Measurements from ENCODE around the gene CACNB2. TPM values are rescaled to one million over a fixed set of nuclear protein-coding genes. Genes with fewer than 3 reads are reported as not detected.

The CACNB2 gene
- not detected in 2 replicates for total RNA-seq (2014; rRNA removed; shearing (Covaris generic); ENCODE audit: low replicate concordance)

- DNase-seq (ENCODE audit: low read depth), result peak; percentile 14
Observed at GRCh38 chr10:18140149-18140956, at the start of gene CACNB2. CACNB2 (plus strand) TSS chr10:18140424.

DNA sequence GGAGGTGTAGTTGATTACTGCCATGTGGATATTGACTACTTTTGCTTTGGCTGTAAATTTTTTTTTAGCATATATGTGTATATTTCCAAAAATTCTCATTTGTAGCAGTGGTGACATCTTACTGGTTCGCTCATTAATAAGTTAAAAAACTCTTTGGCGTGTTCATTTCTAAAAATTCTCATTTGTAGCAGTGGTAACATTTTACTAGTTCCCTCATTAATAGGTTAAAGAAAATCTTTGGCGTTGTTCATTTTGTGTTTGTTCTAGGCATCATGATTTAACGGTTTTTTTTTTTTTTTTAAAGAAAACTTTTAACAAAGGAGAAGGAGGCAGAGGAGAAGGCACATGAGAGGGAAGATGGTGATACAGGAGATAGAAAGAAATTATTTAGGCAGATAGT, 45.9 kb upstream of the CACNB2 start:
- in situ Hi-C loops (cut with HindIII; ENCODE audit: low pct_unique_long_range_greater_than_20kb, low sequenced_read_pairs), result no loop called here
- DNase-seq (ENCODE audit: low read depth), result no peak

More at GRCh38 chr10:18140149-18140956, at the start of gene CACNB2:
- in situ Hi-C loops (cut with HindIII; ENCODE audit: low pct_unique_long_range_greater_than_20kb, low sequenced_read_pairs), result no loop called here

DNA sequence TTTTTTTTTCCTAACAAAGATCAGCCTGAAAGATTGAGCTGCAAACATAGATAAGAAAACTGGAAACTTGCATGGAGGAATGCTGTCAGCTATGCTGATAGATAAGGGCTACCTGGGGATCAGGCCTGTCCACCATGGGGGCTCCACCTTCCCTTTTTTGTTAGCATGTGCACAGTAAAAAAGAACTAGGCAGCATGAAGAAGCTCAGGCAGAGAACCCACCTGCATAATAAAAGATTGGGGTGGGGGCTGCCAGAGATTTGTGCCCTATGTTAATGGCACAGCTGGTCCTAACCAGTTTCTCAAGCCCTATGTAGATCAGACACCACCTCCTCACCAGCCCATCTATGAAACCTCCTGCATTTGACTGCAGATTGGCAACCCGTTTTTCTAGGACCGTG, 45.4 kb upstream of the CACNB2 start:
- DNase-seq (ENCODE audit: low read depth), result no peak
- in situ Hi-C loops (cut with HindIII; ENCODE audit: low pct_unique_long_range_greater_than_20kb, low sequenced_read_pairs), result no loop called here

DNA sequence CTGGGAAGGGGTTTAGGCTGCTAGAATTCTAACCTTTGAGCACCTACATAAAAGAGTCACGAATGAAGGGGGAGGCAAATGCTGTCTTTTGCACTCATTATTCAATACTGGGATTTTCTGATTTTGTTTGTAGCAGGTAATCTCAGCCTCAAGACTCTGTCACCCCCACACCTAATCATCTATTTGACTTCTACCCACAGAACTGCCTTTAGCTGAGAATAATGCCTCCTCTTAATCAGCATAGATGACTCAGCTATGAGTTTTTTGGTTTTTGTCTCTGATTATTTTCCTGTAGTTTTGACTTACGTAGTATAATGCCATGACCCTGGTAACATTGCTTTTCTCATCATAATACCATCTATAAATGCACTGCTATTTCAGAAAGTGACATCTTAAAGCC, 42.7 kb upstream of the CACNB2 start:
- in situ Hi-C loops (cut with HindIII; ENCODE audit: low pct_unique_long_range_greater_than_20kb, low sequenced_read_pairs), result no loop called here

GRCh38 chr10:18098201-18098600, 42.0 kb upstream of the CACNB2 start:
- in situ Hi-C loops (cut with HindIII; ENCODE audit: low pct_unique_long_range_greater_than_20kb, low sequenced_read_pairs), result no loop called here
- no peak for DNase-seq (ENCODE audit: low read depth)

More for the DNA sequence above, 42.7 kb upstream of the CACNB2 start:
- no peak for DNase-seq (ENCODE audit: low read depth)

- in situ Hi-C loops (cut with HindIII; ENCODE audit: low pct_unique_long_range_greater_than_20kb, low sequenced_read_pairs), result no loop called here
- no peak for DNase-seq (ENCODE audit: low read depth)
Observed at GRCh38 chr10:18099415-18099814, 40.8 kb upstream of the CACNB2 start.

DNA sequence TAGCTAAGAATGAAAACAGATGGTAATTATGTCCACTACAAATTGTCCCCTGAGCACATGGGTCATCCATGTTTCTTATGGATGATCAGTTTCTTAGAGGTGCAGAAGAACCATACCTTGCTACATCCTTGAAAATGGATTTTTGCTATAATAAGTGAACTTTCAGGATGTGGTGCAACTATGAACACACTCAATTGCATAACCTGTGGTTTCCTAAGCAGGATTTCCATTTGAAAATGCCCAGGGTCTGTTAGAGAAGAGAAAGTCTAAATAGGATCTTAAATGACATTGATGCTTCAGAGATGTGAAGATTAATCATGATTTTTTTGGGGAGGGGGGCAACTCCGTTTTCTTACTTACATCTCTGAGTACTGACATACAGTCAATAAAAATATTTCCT, 39.6 kb upstream of the CACNB2 start:
- DNase-seq (ENCODE audit: low read depth), result no peak
- in situ Hi-C loops (cut with HindIII; ENCODE audit: low pct_unique_long_range_greater_than_20kb, low sequenced_read_pairs), result no loop called here

GRCh38 chr10:18102404-18102803, 37.8 kb upstream of the CACNB2 start:
- DNase-seq (ENCODE audit: low read depth), result no peak
- in situ Hi-C loops (cut with HindIII; ENCODE audit: low pct_unique_long_range_greater_than_20kb, low sequenced_read_pairs), result no loop called here

GRCh38 chr10:18104223-18104872, 35.9 kb upstream of the CACNB2 start:
- peak; percentile 14 for DNase-seq (ENCODE audit: low read depth)
- in situ Hi-C loops (cut with HindIII; ENCODE audit: low pct_unique_long_range_greater_than_20kb, low sequenced_read_pairs), result no loop called here

- DNase-seq (ENCODE audit: low read depth), result no peak
- in situ Hi-C loops (cut with HindIII; ENCODE audit: low pct_unique_long_range_greater_than_20kb, low sequenced_read_pairs), result no loop called here
Observed at GRCh38 chr10:18109341-18109870, 30.8 kb upstream of the CACNB2 start.

DNA sequence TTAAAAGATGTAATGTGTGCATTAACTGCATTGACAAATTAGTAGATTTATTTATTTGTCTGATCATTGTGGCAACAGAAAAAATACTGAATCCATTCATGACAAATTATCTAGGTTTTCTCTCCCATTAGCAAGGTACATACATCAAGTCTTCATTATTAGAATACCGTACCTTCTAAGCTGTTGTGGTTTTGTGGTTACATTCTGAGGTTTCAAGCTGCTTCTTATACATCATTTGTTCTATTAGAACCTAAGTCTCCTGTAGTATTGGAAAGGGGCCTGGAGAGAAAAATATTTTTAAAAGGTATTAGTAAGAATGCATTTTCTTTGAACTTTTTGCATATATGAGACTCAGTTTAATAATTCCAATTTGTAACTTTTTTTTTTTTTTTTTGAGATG, 26.3 kb upstream of the CACNB2 start:
- in situ Hi-C loops (cut with HindIII; ENCODE audit: low pct_unique_long_range_greater_than_20kb, low sequenced_read_pairs), result no loop called here

DNA sequence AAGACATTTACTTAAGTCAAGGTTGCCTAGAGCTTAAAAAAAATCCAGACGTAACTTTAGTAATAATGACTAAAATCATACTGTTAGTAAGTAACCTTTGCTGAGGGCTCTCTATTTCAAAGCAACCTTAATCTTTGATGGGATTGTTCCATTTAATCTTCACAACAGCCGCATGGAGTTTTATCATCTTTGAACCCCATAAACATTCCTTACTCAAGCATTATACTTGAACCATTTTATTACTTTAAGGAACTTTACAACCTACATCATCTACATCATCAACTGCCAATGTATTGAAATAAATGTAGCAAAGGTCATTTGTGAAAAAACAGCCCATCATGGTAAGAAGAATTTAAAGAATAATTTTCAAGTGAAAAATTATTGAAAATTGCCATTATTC, 22.9 kb upstream of the CACNB2 start:
- in situ Hi-C loops (cut with HindIII; ENCODE audit: low pct_unique_long_range_greater_than_20kb, low sequenced_read_pairs), result no loop called here
- DNase-seq (ENCODE audit: low read depth), result no peak

More for the DNA sequence above, 26.3 kb upstream of the CACNB2 start:
- no peak for DNase-seq (ENCODE audit: low read depth)

DNA sequence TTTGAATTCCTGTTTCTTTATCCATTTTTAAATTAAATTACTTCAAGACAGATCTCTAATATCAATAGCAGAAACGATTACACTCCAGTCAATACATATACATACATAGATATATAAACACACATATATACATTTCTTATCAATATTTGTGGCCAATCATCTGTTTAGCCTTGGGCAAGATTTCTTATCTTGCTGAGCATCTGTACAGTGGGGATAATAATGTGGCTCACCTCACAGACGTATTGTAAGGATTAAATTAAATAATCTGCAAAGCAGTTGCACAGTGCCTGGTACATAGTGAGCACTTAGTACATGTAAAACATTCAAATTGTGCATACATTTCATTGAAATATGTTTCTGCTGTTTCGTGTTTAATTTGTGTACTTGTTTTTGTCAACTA, 17.5 kb upstream of the CACNB2 start:
- in situ Hi-C loops (cut with HindIII; ENCODE audit: low pct_unique_long_range_greater_than_20kb, low sequenced_read_pairs), result no loop called here

DNA sequence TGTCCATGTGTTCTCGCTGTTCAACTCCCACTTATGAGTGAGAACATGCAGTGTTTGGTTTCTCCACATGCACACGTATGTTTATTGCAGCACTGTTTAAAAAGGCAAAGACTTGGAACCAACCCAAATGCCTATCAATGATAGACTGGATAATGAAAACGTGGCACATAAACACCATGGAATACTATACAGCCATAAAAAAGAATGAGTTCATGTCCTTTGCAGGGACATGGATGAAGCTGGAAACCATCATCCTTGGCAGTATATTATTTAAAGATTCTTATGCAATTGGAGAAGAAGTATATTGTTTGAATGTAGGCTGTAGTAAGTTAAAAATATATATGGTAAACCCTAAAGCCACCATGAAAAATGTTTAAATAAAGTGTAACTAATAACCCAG, 7.2 kb upstream of the CACNB2 start:
- no peak for DNase-seq (ENCODE audit: low read depth)
- in situ Hi-C loops (cut with HindIII; ENCODE audit: low pct_unique_long_range_greater_than_20kb, low sequenced_read_pairs), result no loop called here

More for the DNA sequence above, 17.5 kb upstream of the CACNB2 start:
- no peak for DNase-seq (ENCODE audit: low read depth)

- in situ Hi-C loops (cut with HindIII; ENCODE audit: low pct_unique_long_range_greater_than_20kb, low sequenced_read_pairs), result no loop called here
- no peak for DNase-seq (ENCODE audit: low read depth)
Observed at GRCh38 chr10:18134509-18134908, 5.7 kb upstream of the CACNB2 start.

DNA sequence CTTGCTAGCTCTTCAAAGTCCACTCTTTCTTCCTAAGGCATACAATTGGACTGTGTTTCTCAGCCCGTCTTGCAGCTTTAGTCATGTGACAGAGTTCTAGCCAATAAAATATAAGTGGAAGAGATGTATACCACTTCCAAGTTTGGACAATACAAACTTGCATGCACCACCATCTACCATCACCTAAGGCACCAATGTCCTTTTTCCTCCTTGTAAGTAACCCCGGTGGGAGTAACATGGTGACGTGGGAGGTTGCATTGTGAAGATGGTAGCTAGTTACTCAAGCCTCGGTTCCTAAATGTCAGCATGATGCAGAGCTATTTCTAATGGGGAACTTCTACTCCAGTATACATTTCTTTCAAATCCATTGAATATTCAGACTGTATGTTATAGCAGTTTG, 5.3 kb upstream of the CACNB2 start:
- in situ Hi-C loops (cut with HindIII; ENCODE audit: low pct_unique_long_range_greater_than_20kb, low sequenced_read_pairs), result no loop called here
- DNase-seq (ENCODE audit: low read depth), result no peak

DNA sequence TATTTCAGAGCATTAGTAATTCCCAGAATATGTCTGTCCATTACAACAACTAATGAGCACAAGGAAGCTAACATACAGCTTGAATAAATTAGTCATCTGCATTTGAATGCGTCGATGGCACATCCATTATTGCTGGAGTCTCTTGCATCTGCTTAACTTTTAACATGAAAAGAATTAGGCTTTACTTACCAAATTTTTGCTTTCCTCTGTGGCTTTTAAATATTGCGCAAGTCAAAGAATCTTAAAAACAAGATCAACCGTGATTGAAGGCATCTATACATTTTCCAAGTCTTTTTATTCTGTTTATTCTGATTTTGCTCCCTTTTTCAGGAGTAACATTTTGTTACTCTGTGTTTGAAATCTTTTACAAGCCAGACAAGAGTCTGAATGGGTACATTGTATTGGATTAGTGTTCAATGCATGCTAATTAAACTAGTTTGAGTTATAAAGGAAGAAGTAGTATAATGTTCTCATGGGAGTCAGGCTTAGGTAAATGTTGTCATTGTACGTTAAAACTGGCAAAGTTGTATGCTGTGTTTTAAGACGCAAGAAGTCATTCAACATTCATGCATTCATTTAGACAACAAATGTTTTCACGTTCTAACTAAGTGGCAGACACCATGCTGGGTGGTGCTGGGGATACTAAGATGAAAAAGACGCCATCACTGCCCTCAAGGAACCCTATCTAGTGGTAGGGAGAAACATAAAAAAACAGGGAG, 4.0 kb upstream of the CACNB2 start:
- no peak for DNase-seq (ENCODE audit: low read depth)
- in situ Hi-C loops (cut with HindIII; ENCODE audit: low pct_unique_long_range_greater_than_20kb, low sequenced_read_pairs), result no loop called here

- no peak for DNase-seq (ENCODE audit: low read depth)
- in situ Hi-C loops (cut with HindIII; ENCODE audit: low pct_unique_long_range_greater_than_20kb, low sequenced_read_pairs), result no loop called here
Observed at GRCh38 chr10:18137111-18137510, 3.1 kb upstream of the CACNB2 start.

Data from Caki2 (cell line).